Ishikawa (cell line): ENCODE data around the gene MITD1.

ENCODE experiments used
- EP300 ChIP-seq: IDR thresholded peaks from 2 replicates; pipeline ENCODE4 v1.6.1; 2012; ENCODE audit warnings: borderline replicate concordance
- MAX ChIP-seq: IDR thresholded peaks from 2 replicates; pipeline ENCODE4 v1.6.1; 2012
- NFIC ChIP-seq: IDR thresholded peaks from 2 replicates; pipeline ENCODE4 v1.6.1; 2012
- TCF12 ChIP-seq: IDR thresholded peaks from 2 replicates; pipeline ENCODE4 v1.6.1; 2012; ENCODE audit warnings: low read depth
- TEAD4 ChIP-seq: IDR thresholded peaks from 2 replicates; pipeline ENCODE4 v1.6.1; 2012
- YY1 ChIP-seq: IDR thresholded peaks from 2 replicates; pipeline ENCODE4 v1.6.1; 2012; ENCODE audit warnings: low read depth
- TF ChIP-seq, protein P1 (sequence below): IDR thresholded peaks from 2 replicates; pipeline ENCODE4 v1.6.1; 2012

DNA sequence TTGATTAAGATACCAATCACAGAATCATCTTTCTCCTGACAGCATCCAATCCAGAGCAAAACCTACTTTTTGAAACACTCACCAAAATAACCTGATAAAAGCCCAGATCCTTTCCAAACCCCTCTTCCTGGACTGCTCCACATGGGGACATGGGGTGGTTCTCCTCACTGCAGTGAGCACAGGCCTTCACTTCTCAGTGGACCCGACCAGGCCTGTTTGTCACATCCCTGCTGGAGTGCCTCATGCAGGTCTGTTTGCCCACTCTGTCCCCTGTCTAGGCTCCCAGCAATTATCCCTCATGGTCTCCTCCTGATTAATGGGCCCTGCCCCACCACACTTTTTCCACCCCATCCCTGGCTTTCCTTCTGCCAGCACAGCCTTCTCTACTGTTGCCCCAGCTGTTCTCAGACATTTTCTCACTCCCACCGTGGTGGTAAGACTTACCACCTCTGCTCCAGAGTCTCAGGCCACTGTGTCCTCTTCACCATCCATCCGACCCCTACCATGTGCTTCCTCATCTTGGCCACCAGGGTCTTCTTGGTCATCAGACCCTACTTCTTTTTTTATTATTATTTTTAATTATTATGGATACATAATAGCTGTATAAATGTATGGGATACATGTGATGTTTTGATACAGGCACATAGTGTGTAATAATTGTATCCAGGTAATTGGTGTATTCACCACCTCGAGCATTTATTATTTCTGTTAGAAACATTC is 21.3 kb upstream of the MITD1 start:
- TF ChIP-seq EP300, result no peak
- TF ChIP-seq TEAD4, result no peak
- TF ChIP-seq, protein P1, sequence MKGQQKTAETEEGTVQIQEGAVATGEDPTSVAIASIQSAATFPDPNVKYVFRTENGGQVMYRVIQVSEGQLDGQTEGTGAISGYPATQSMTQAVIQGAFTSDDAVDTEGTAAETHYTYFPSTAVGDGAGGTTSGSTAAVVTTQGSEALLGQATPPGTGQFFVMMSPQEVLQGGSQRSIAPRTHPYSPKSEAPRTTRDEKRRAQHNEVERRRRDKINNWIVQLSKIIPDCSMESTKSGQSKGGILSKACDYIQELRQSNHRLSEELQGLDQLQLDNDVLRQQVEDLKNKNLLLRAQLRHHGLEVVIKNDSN, result no peak
- no peak for TF ChIP-seq NFIC
- no peak for TF ChIP-seq YY1
- TF ChIP-seq MAX, result no peak
- no peak for TF ChIP-seq TCF12
